Fibroblast of upper back skin (primary cell): ENCODE data around the gene AKIRIN1.
A peak's percentile ranks its signal among the peaks of the same experiment; 100 is the strongest.
"Not testable (repeated sequence)": the region's sequence is repeated elsewhere in the genome, so short reads cannot be mapped to it uniquely, and the experiment has no call there.

Source experiments
- DNase-seq: peaks from one replicate; pipeline ENCODE4 v3.0.0-alpha.2; 2013

The AKIRIN1 gene

GRCh38 chr1:38997034-38997900 lies 6.2 kb downstream of the AKIRIN1 start:
- no peak for DNase-seq

- DNase-seq: no peak
These were observed 6.8 kb downstream of the AKIRIN1 start for GRCh38 chr1:38997901-38998190.

GRCh38 chr1:39001516-39002421 lies 10.7 kb downstream of the AKIRIN1 start:
- no peak for DNase-seq

DNA sequence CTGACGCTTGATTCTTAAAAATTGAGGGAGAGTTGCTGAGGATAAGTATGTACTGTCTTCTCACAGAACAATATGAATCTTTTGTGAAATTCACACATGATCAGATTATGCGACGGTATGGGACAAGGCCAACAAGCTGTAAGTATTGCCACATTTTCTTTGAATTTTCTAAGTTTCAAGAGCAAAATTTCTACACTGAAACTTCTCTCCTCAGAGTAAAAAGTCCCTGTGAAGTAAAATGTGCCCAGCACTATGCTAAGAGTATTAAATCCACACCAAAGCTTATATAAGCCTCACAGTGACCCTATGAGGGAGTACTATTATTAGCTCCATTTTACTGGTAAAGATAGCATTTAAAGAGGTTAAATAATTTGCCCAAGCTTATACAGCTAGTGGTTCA lies 12.2 kb downstream of the AKIRIN1 start:
- DNase-seq: no peak

DNA sequence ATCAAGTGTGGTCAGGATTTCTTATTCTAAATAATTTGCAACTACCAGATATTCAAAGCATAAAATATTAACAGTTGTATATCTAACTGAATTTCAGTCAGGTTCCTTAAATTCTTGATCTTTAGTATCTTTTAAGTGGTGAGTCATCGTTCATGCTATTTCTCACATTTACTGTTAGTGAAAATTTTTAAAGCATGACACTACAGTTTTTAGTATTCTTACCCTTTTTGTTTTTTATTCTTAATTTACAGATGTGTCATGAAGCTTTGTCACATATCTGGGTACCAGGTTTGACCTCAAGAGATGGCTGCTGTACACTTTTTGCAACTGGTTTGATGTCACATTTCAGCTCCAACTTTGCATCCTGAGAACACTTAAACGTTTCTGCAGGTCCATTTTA lies 12.7 kb downstream of the AKIRIN1 start:
- DNase-seq: no peak

DNA sequence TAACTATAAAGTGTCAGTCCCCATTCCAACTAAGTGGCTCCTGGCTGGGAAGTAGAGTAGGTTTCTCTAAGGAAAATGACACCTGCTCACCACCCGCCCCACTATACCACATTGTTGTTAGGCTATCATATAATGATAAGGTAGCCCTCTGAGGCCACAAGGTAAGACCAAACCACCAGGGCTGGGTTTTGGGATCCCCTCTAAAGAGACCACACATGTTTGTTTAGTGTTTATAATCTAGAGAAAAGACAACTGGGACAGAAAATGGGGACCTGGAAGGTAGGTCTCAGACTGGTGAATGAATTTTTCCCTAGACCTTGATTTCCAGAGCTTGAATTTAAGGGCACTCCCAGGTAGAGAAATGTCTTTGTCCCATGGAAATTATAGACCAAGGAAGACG lies 15.2 kb downstream of the AKIRIN1 start:
- DNase-seq: no peak

DNA sequence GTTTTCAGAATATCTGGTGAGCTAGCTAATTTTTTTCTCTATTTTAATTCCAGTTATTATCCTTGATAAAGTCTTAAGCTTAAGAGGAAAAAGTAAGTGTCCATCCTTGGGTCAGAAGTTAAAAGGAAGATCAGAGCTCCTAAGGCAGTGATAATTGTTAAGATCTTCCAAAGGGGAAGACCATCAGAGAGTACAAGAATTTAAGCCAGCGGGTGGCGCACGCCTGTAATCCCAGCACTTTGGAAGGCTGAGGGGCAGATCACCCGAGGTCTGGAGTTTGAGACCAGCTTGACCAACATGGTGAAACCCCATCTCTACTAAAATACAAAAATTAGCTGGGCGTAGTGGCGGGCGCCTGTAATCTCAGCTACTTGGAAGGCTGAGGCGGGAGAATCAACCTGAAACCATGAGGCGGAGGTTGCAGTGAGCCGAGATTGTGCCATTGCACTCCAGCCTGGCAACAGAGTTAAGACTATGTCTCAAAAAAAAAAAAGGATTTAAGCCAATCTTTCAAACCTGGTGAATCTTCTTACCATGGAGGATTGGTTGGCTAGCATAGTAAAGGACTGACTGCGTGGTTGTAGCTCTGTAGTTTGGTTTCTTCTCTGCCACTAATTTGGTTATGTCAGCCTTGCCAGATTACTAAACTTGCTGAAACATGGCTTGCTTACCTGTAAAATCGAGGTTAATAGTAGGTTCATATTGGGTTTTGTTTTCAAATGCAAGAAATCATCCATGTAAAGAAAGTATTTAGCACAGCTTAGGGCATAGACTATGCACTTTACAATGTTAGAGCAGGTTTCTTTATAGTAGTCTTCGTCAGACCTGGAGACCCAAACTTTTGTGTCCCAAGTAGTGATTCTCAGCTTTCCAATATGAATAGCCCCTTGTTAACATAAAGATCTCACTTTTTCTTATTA lies 15.9 kb downstream of the AKIRIN1 start:
- no peak for DNase-seq

- DNase-seq: not testable (repeated sequence)
These were observed 23.9 kb downstream of the AKIRIN1 start for GRCh38 chr1:39014956-39015355.

GRCh38 chr1:39016604-39017171 lies 25.6 kb downstream of the AKIRIN1 start:
- DNase-seq: no peak

DNA sequence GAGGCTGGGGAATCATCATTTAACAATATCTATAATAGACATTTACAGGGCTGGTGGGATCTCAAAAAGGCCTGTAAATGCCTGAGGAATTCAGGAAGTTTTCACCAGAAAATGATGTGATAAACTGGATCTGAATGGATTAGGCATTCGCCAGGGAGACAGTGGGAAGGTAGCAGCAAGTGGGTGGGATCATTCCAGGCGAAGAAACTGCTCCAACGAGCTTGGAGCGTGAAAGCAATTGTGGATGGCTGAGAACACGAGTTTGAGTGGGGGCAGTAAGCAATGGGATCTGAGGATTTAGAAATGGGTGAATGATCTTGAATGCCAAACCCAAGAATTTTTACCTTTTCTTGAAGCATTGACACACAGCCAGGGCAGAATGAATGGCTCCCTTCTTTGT lies 26.2 kb downstream of the AKIRIN1 start:
- no peak for DNase-seq

- DNase-seq: not testable (repeated sequence)
These were observed 29.4 kb downstream of the AKIRIN1 start for GRCh38 chr1:39020494-39020893.

DNA sequence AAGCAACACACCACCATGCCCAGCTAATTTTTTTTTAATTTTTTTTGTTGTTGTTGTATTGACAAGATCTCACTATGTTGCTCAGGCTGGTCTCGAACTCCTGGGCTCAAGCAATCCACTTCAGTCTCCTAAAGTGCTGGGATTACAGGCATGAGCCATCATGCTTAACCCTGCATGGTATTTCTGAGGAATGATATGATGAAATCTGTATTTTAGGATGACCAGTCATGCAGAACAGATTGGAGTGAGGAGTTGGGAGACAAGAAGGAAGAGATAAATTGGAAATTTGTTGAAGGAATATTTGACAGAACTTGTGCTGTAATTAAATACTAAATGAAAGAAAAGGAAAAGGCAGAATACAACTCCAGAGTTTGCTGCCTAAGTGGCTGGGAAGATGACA lies 30.4 kb downstream of the AKIRIN1 start:
- no peak for DNase-seq

- no peak for DNase-seq
These were observed 32.1 kb downstream of the AKIRIN1 start for GRCh38 chr1:39023140-39023539.

DNA sequence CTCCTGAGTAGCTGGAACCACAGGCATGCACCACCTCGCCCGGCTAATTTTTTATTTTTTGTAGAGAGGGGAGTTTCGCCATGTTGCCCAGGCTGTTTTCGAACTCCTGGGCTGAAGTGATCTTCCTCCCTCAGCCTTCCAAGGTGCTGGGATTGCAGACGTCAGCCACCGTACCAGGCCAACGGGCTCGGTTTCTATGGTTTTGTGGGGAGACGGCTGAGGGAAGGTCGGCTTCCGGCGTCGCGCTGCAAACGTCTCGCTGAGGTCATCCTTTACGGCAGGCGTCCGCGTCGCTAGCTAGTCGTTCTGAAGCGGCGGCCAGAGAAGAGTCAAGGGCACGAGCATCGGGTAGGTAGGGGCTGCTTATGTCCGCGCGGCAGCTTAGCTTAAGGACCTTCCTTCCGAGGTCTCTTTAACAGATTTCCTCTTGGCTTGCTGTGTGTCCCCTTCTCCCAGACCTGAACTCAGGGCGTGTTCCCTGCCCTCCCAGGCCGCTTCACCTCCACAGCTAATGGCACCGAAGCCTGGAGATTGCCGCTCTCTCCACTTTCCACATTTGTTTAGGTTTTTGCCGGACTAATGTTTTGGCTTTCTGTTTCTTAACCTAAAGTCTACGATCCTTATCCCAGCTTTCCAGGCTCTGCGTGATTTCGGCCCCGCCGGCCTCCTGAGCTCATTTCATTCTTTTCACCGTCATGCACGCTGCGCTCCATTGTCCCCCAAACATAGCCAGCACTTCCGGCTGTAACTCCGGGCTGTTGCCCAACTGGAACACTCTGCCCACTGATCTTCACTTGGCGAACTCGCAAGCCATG lies 35.2 kb downstream of the AKIRIN1 start, which contains the start of gene NDUFS5:
Gene NDUFS5, plus strand, starts transcription at position 300 of the 815 bp plus-strand sequence. CDS start 2,375 bp downstream, outside the sequence.
- peak; percentile 91 for DNase-seq

DNA sequence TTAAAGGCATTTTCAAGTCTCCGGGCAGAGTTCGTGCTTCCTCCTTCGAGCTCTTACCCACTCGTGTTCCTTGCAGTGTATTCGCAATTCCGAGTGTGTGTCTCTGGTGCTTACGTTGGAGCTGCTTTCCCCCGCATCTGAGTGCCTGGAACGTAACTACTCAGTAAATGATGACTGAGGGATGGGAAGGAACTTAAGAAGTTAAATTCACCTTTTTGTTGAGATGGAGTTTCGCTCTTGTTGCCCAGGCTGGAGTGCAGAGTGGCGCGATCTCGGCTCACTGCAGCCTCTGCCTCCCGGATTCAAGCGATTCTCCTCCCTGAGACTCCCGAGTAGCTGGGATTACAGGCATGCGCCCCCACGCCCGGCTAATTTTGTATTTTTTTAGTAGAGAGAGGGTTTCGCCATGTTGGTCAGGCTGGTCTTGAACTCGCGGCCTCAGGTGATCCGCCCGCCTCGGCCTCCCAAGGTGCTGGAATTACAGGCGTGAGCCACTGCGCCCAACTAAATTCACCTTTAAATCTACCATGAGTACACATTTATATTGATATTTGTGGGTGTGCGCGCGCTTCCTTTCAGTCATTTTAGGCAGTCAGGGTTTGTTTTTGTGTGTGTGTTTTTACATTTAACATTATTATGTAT lies 35.9 kb downstream of the AKIRIN1 start:
- no peak for DNase-seq

DNA sequence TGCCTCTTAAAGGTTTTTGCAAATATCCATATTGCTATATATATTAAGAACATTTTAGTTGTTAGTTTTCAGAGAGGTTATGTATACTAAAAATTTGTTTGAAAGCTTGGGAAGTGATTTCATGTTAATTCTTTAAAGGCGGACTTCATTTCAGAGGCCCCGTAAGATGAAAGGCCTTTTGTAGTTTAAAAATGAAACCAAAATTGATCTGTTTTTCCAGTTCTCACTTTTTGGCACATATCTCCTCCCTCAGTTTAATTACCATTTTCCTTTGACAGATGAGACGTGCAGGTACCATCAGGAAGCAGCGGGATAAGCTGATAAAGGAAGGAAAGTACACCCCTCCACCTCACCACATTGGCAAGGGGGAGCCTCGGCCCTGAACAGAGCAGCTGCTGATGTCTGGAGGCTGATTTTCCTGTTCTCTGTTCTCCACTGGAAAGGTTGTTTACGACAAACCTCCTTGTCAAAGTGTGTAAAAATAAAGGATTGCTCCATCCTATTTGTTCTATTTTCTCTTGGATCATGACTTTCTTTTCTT lies 43.1 kb downstream of the AKIRIN1 start:
- DNase-seq: no peak

- no peak for DNase-seq
These were observed 45.6 kb downstream of the AKIRIN1 start for GRCh38 chr1:39036678-39037077.

DNA sequence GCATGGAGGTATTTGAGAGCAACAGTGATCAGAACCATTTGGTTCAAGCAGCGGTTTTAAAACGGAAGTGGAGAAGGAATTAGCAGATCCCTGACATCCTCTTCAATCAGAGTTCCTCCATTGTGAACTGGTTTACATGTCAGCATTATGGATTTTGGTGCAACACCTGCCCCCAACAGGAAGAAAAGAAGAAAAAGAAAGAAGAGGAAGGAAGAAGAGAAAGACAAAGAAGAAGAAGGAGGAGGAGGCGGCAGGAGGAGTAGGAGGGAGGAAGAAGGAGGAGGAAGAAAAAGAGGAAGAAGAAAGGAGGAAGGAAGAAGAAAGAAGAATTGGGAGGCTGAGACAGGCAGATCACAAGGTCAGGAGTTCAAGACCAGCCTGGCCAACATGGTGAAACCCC lies 52.4 kb downstream of the AKIRIN1 start:
- no peak for DNase-seq

- DNase-seq: no peak
These were observed 53.7 kb downstream of the AKIRIN1 start for GRCh38 chr1:39044762-39045161.

DNA sequence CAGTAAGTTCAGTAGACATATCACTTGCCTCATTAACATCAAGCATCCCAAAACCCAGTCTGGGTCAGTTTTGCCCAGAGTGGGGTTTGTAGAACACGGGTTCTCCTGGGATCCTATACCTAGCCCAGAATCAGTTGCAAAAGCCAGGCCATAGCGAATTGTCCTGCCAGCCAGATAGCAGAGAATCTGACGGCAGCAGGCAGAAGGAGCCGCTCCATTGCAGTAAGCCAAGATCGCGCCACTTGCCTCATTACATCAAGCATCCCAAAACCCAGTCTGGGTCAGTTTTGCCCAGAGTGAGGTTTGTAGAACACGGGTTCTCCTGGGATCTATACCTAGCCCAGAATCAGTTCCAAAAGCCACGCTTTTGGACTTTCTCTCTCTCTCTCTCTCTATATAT lies 54.2 kb downstream of the AKIRIN1 start:
- no peak for DNase-seq
